IMR-90 (cell line): ENCODE results near the gene YPEL2. TPM values are rescaled to one million over a fixed set of nuclear protein-coding genes. Genes with fewer than 3 reads are reported as not detected.

ENCODE experiments used
- ATAC-seq: fragments of 200-7000 bp; cut with Tn5 transposase; 2 replicates; pipeline ENCODE4 v1.9.1; 2020; ENCODE audit warnings: low read depth, mild to moderate bottlenecking, moderate library complexity
- BruUV-seq: library from RNA; stranded (reverse); fragments of 400-500 nt; replicated peaks from 2 replicates; lab custom pipeline; 2021; lab: Mats Ljungman, UMichigan
- CTCF ChIA-PET: fragments of 300-600 bp; formaldehyde crosslinking; extraction: SDS; loops from one replicate; lab custom pipeline; 2021; ENCODE audit warnings: antibody characterized with exemption; lab: Yijun Ruan, JAX
- POLR2A ChIA-PET: fragments of 300-600 bp; sonication (Branson Sonifier 250); formaldehyde crosslinking; loops from one replicate; lab custom pipeline; 2022; ENCODE audit warnings: antibody characterized with exemption; ENCODE audit not compliant: unreplicated experiment; lab: Charles Lee
- DNase-seq: peaks from one replicate; pipeline ENCODE4 v3.0.0; 2013
- H2AFZ ChIP-seq: replicated peaks from 2 replicates; pipeline ENCODE3; 2013; ENCODE audit warnings: low read length, mild to moderate bottlenecking; ENCODE audit not compliant: poor library complexity
- H2AK5ac ChIP-seq: 2 replicates; pipeline ENCODE4 v1.6.1; 2013; ENCODE audit warnings: low read depth, low read length, inconsistent platforms
- H2AK9ac ChIP-seq: replicated peaks from 2 replicates; pipeline ENCODE3; 2013; ENCODE audit warnings: mild to moderate bottlenecking, low read depth, low read length, moderate library complexity; ENCODE audit not compliant: poor library complexity
- H2BK120ac ChIP-seq: 2 replicates; pipeline ENCODE4 v1.6.1; 2013; ENCODE audit warnings: low read depth, low read length, inconsistent platforms
- H2BK15ac ChIP-seq: 3 replicates; pipeline ENCODE4 v1.6.1; 2013; ENCODE audit warnings: low read depth, low read length, inconsistent platforms
- H2BK20ac ChIP-seq: 2 replicates; pipeline ENCODE4 v1.6.1; 2013; ENCODE audit warnings: low read depth, mild to moderate bottlenecking, inconsistent platforms, low read length, moderate library complexity
- H2BK5ac ChIP-seq: 2 replicates; pipeline ENCODE4 v1.6.1; 2013; ENCODE audit warnings: mild to moderate bottlenecking, low read depth, low read length, inconsistent platforms; ENCODE audit not compliant: poor library complexity, severe bottlenecking
- H3K14ac ChIP-seq: replicated peaks from 2 replicates; pipeline ENCODE4 v1.6.1; 2013; ENCODE audit warnings: low read depth, low read length, inconsistent platforms
- H3K18ac ChIP-seq: 2 replicates; pipeline ENCODE4 v1.6.1; 2013; ENCODE audit warnings: low read depth, low read length, control low read depth
- H3K23ac ChIP-seq: 2 replicates; pipeline ENCODE4 v1.6.1; 2013; ENCODE audit warnings: low read depth, low read length, inconsistent platforms
- H3K27ac ChIP-seq: 2 replicates; pipeline ENCODE4 v1.5.1; 2013; ENCODE audit warnings: mild to moderate bottlenecking, control low read depth, low read length; ENCODE audit not compliant: insufficient read depth
- H3K27me3 ChIP-seq: 2 replicates; pipeline ENCODE4 v1.6.1; 2013; ENCODE audit warnings: low read length; ENCODE audit not compliant: control insufficient read depth, insufficient read depth
- H3K36me3 ChIP-seq: 2 replicates; pipeline ENCODE4 v1.6.1; 2013; ENCODE audit warnings: low read length, mixed read lengths; ENCODE audit not compliant: control insufficient read depth, insufficient read depth
- H3K4ac ChIP-seq: 2 replicates; pipeline ENCODE4 v1.6.1; 2013; ENCODE audit warnings: low read depth, low read length, inconsistent platforms
- H3K4me1 ChIP-seq: 2 replicates; pipeline ENCODE4 v1.6.1; 2013; ENCODE audit warnings: low read length, mixed read lengths; ENCODE audit not compliant: control insufficient read depth, insufficient read depth
- H3K4me2 ChIP-seq: 2 replicates; pipeline ENCODE4 v1.6.1; 2013; ENCODE audit warnings: low read depth, mild to moderate bottlenecking, control low read depth, low read length, moderate library complexity
- H3K4me3 ChIP-seq: 2 replicates; pipeline ENCODE4 v1.5.1; 2013; ENCODE audit warnings: low read depth, mild to moderate bottlenecking, control low read depth, low read length, moderate library complexity; ENCODE audit not compliant: insufficient read depth
- H3K56ac ChIP-seq: 2 replicates; pipeline ENCODE4 v1.6.1; 2013; ENCODE audit warnings: low read length, inconsistent platforms; ENCODE audit not compliant: insufficient read depth; ENCODE audit errors: extremely low read depth
- H3K79me1 ChIP-seq, 2 experiments: 2 replicates each; pipeline ENCODE4 v1.6.1; 2013; ENCODE audit warnings: low read length in 2 of 2, inconsistent platforms in 1 of 2, low read depth in 1 of 2
- H3K9ac ChIP-seq: 2 replicates; pipeline ENCODE4 v1.6.1; 2013; ENCODE audit warnings: low read depth, low read length, control low read depth
- H3K9me1 ChIP-seq: 2 replicates; pipeline ENCODE4 v1.6.1; 2013; ENCODE audit warnings: low read length, inconsistent platforms; ENCODE audit not compliant: insufficient read depth
- H3K9me3 ChIP-seq: 2 replicates; pipeline ENCODE4 v1.6.1; 2013; ENCODE audit warnings: low read length; ENCODE audit not compliant: control insufficient read depth, insufficient read depth
- H4K20me1 ChIP-seq: 2 replicates; pipeline ENCODE4 v1.6.1; 2013; ENCODE audit warnings: low read length, inconsistent platforms; ENCODE audit not compliant: insufficient read depth
- H4K5ac ChIP-seq: 2 replicates; pipeline ENCODE4 v1.6.1; 2013; ENCODE audit warnings: mild to moderate bottlenecking, low read depth, low read length, control low read depth
- H4K8ac ChIP-seq, 2 experiments: 2 replicates each; pipeline ENCODE4 v1.6.1; 2013; ENCODE audit warnings: low read depth in 2 of 2, low read length in 2 of 2, control low read depth in 1 of 2, inconsistent platforms in 1 of 2
- H4K91ac ChIP-seq: 2 replicates; pipeline ENCODE4 v1.6.1; 2013; ENCODE audit warnings: low read depth, low read length, inconsistent platforms; ENCODE audit not compliant: insufficient read depth
- CEBPB ChIP-seq: IDR thresholded peaks from 2 replicates; pipeline ENCODE4 v1.6.1; 2012; ENCODE audit warnings: low read depth, low read length, improper control_type of control experiment
- ELK1 ChIP-seq: fragments of 150-350 bp; IDR thresholded peaks from 2 replicates; pipeline ENCODE4 v1.6.1; 2016; ENCODE audit warnings: low read depth, mild to moderate bottlenecking, low read length, moderate library complexity, borderline replicate concordance
- FOS ChIP-seq: fragments of 150-350 bp; IDR thresholded peaks from 2 replicates; pipeline ENCODE4 v1.6.1; 2016; ENCODE audit warnings: low read depth, low read length
- MAFK ChIP-seq: IDR thresholded peaks from 2 replicates; pipeline ENCODE4 v1.6.1; 2012; ENCODE audit warnings: low read depth, low read length, improper control_type of control experiment
- NFE2L2 ChIP-seq: fragments of 150-350 bp; IDR thresholded peaks from 2 replicates; pipeline ENCODE4 v1.6.1; 2016; ENCODE audit warnings: low read depth, mild to moderate bottlenecking, low read length
- POLR2A ChIP-seq: IDR thresholded peaks from 2 replicates; pipeline ENCODE4 v1.6.1; 2012; ENCODE audit warnings: mild to moderate bottlenecking, low read depth, low read length
- RCOR1 ChIP-seq: IDR thresholded peaks from 2 replicates; pipeline ENCODE4 v1.6.1; 2012; ENCODE audit warnings: mild to moderate bottlenecking, low read length, improper control_type of control experiment; ENCODE audit not compliant: insufficient replicate concordance
- RFX5 ChIP-seq: IDR thresholded peaks from 2 replicates; pipeline ENCODE4 v1.8.0; 2012; ENCODE audit warnings: low read depth, mild to moderate bottlenecking, low read length, moderate library complexity
- SMC3 ChIP-seq: fragments of 150-350 bp; IDR thresholded peaks from 2 replicates; pipeline ENCODE4 v1.6.1; 2016; ENCODE audit warnings: low read depth, mild to moderate bottlenecking, antibody characterized with exemption, low read length, moderate library complexity
- USF2 ChIP-seq: fragments of 150-350 bp; IDR thresholded peaks from 2 replicates; pipeline ENCODE4 v1.6.1; 2017; ENCODE audit warnings: mild to moderate bottlenecking, antibody characterized with exemption, low read length, low read depth
- WGBS, 2 experiments: methylation state at CpG; one replicate each; pipeline versions ENCODE4 v1.1.5 to v1.1.7; 2013; ENCODE audit warnings: missing lambda C conversion rate in 2 of 2; ENCODE audit not compliant: insufficient read length in 1 of 2; ENCODE audit errors: extremely low coverage in 2 of 2; 5-methylcytosine and 5-hydroxymethylcytosine counted together
- dilution Hi-C: fragments of 300-500 bp; cut with HindIII; formaldehyde crosslinking; loops from one replicate; pipeline ENCODE4 v1.14.3; 2018; ENCODE audit warnings: low sequenced_read_pairs; ENCODE audit not compliant: unreplicated experiment
- in situ Hi-C: fragments of 300-500 bp; cut with MboI; formaldehyde crosslinking; loops from 3 replicates; pipeline ENCODE4 v1.14.3; 2019; ENCODE audit warnings: low sequenced_read_pairs, inconsistent platforms, mixed read lengths
- intact Hi-C: fragments of 100-400 bp; cut with micrococcal nuclease; formaldehyde crosslinking; loops from 2 replicates; pipeline ENCODE4 v1.10.0; 2022
- polyA plus RNA-seq, 3 experiments: library from polyadenylated mRNA; depleted of rRNA; stranded (reverse); fragments of >200 nt; gene quantifications; 2 replicates each; pipeline ENCODE4 v1.2.3, GENCODE V29; 2012; ENCODE audit warnings: low replicate concordance in 1 of 3
- total RNA-seq: library from RNA; depleted of rRNA; stranded (reverse); fragments of >200 nt; gene quantifications from 2 replicates; pipeline ENCODE4 v1.2.3, GENCODE V29; 2012

YPEL2 gene
- total and polyA plus RNA-seq, 2 of the 4 experiments (the other 2 are of a cell fraction) = 2.3 to 3.4 TPM

GRCh38 chr17:59437791-59438281 lies 106.4 kb downstream of the YPEL2 start:
- Histone ChIP-seq H3K4me3 (no peak overlapping the region), H2AFZ (no peak overlapping the region), H3K4ac (no peak overlapping the region), H3K4me2 (no peak overlapping the region), H4K5ac (no peak overlapping the region), H3K23ac (no peak overlapping the region), H3K18ac (no peak overlapping the region), H3K79me1 (no peaks in the 10 kb centered on the region), H2AK5ac (no peak overlapping the region), H3K4me1 (peaks cover 8% of the 10 kb centered on the region), H3K9me3 (peaks cover under 1% of the 10 kb centered on the region), H2BK15ac (no peak overlapping the region), H2BK20ac (no peak overlapping the region), H3K14ac (no peak overlapping the region), H2BK5ac (no peak overlapping the region), H3K9me1 (peaks cover 3% of the 10 kb centered on the region), H3K56ac (no peak overlapping the region), H3K9ac (no peak overlapping the region), H3K36me3 (no peaks in the 10 kb centered on the region), H2BK120ac (no peak overlapping the region), H4K91ac (no peak overlapping the region; the same call in 1 of the 2 replicates), H2AK9ac (no peak overlapping the region), H3K27ac (no peak overlapping the region), H4K20me1 (no peaks in the 10 kb centered on the region), H4K8ac (no peak overlapping the region), H3K27me3 (no peaks in the 10 kb centered on the region; the same call in 1 of the 2 replicates)
- TF ChIP-seq MAFK = no peak
- no peak for TF ChIP-seq RFX5
- TF ChIP-seq FOS = no peak
- TF ChIP-seq NFE2L2 = no peak
- TF ChIP-seq SMC3 = no peak
- TF ChIP-seq CEBPB = no peak
- no peak for TF ChIP-seq ELK1
- no peak for TF ChIP-seq USF2
- no peak for TF ChIP-seq RCOR1
- no peak for TF ChIP-seq POLR2A
- dilution Hi-C loops (no loop called here), in situ Hi-C loops (no loop called here), intact Hi-C loops (no loop called here)
- 80% methylated on average over 9 of the region's 12 CpGs; no CpG with 5 or more reads in 1 of the 2 experiments for WGBS, 2 experiments
- DNase-seq = no peak
- no peak for ATAC-seq
- ChIA-PET CTCF (interaction anchor here (3.3 kb wide), 1 partner anchor 108 kb away, joined by 12 read pairs; no protein-coding TSS in a partner anchor), POLR2A (no interaction called here)
- no TSS peak for BruUV-seq
